Spleen (tissue), 11 donors: ENCODE measurements around the gene PKMYT1. TPM values are rescaled to one million over a fixed set of nuclear protein-coding genes. Genes with fewer than 3 reads are reported as not detected.
"Not testable (repeated sequence)": the region's sequence is repeated elsewhere in the genome, so short reads cannot be mapped to it uniquely, and the experiment has no call there.

Source experiments
- DNase-seq: peaks from one replicate; pipeline ENCODE4 v3.0.0-alpha.2; 2020
- H3K27ac ChIP-seq, 8 donors: fragments of 200-600 bp; sonication (generic) in 7 of 8; 1 replicate in 4 of 8; 2 replicates in 4 of 8; pipeline versions ENCODE4 v1.5.0 to v1.8.0; 2016 to 2021; ENCODE audit warnings: inconsistent platforms in 4 of 8, mild to moderate bottlenecking in 4 of 8, moderate library complexity in 1 of 8
- H3K27me3 ChIP-seq, 7 donors: fragments of 200-600 bp; sonication (generic) in 6 of 7; replicated peaks in 1 of 7; 1 replicate in 4 of 7; 2 replicates in 3 of 7; pipeline versions ENCODE4 v1.5.0 to v1.8.0; 2016 to 2021; ENCODE audit warnings: inconsistent platforms in 3 of 7, mild to moderate bottlenecking in 1 of 7
- H3K36me3 ChIP-seq, 6 donors: fragments of 200-600 bp; sonication (generic) in 5 of 6; 1 replicate in 4 of 6; 2 replicates in 2 of 6; pipeline versions ENCODE4 v1.5.0 to v1.8.0; 2016 to 2021; ENCODE audit warnings: inconsistent platforms in 2 of 6
- H3K4me1 ChIP-seq, 6 donors: fragments of 200-600 bp; sonication (generic) in 5 of 6; 1 replicate in 3 of 6; 2 replicates in 3 of 6; pipeline versions ENCODE4 v1.5.0 to v1.8.0; 2016 to 2021; ENCODE audit warnings: inconsistent platforms in 3 of 6
- H3K4me3 ChIP-seq, 8 donors: fragments of 200-600 bp; sonication (generic) in 7 of 8; 1 replicate in 4 of 8; 2 replicates in 4 of 8; pipeline versions ENCODE4 v1.5.0 to v1.8.0; 2016 to 2021; ENCODE audit warnings: inconsistent platforms in 4 of 8, mild to moderate bottlenecking in 4 of 8, moderate library complexity in 2 of 8
- H3K9me3 ChIP-seq, 8 donors: fragments of 200-600 bp; sonication (generic) in 7 of 8; 1 replicate in 4 of 8; 2 replicates in 4 of 8; pipeline versions ENCODE4 v1.5.0 to v1.8.0; 2016 to 2021; ENCODE audit warnings: inconsistent platforms in 4 of 8
- POLR2A ChIP-seq, 3 donors: fragments of 450-650 bp; IDR thresholded peaks; one replicate each; pipeline ENCODE4 v1.5.1; 2017; ENCODE audit warnings: antibody characterized with exemption in 3 of 3, mild to moderate bottlenecking in 1 of 3
- POLR2AphosphoS5 ChIP-seq, 3 donors: sonication (generic); formaldehyde crosslinking; IDR thresholded peaks; one replicate each; pipeline ENCODE4 v1.5.1; 2017; ENCODE audit warnings: antibody characterized with exemption in 3 of 3
- WGBS, 5 donors: extraction: QIAGEN DNeasy Blood & Tissue Kit in 3 of 5; methylation state at CpG; one replicate each; pipeline versions ENCODE4 v1.1.5 to v1.1.7; 2013 to 2018; 5-methylcytosine and 5-hydroxymethylcytosine counted together
- intact Hi-C: fragments of 100-400 bp; cut with DNase I; formaldehyde crosslinking; loops from one replicate; pipeline ENCODE4 v1.15.0; 2023; ENCODE audit warnings: low total_unique reads
- polyA plus RNA-seq, 3 donors: library from polyadenylated mRNA; stranded (reverse); fragments of 200-250 nt; gene quantifications; one replicate each; pipeline ENCODE4 v1.2.1, GENCODE V29; 2013
- total RNA-seq, 7 donors: library from RNA; depleted of rRNA in 3 of 7; stranded (reverse); fragments of >200 nt in 3 of 7; fragmentation: NEBNext Ultra II Directional in 4 of 7; extraction: Animal tissue kit (Norgen Biotek cat#: 25700) in 4 of 7; gene quantifications; one replicate each; pipeline versions ENCODE4 v1.1.0 to v1.2.1, GENCODE V29; 2016 to 2021
- TF ChIP-seq, protein P1 (sequence below), 11 experiments: fragments of 200-600 bp in 7 of 11; fragments of 450-650 bp in 4 of 11; sonication (generic) in 4 of 11; IDR thresholded peaks in 8 of 11; conservative IDR thresholded peaks in 3 of 11; 1 replicate in 7 of 11; 2 replicates in 4 of 11; pipeline versions ENCODE4 v1.4.0 to v1.8.0; 2016 to 2021; ENCODE audit warnings: antibody characterized with exemption in 11 of 11, inconsistent platforms in 4 of 11, mild to moderate bottlenecking in 1 of 11
- donor health status: healthy with polysubstance abuse.
- donor health status: DM: no; HTN: no; CAD: no; lungs with moderate emphysema.
- donor health status: DM: no; HTN: no; CAD: no.
- donor health status: Bipolar disorder and iron deficiency.
- donor health status: healthy.
- donor health status: DM: no; HTN: no; CAD: no.
- donor health status: DM: yes; HTN: yes; CAD: no.

Gene PKMYT1
- total and polyA plus RNA-seq, 10 donors, result 3.3 to 11.3 (median 6.2) TPM

- no peak overlapping the region for H3K27ac ChIP-seq
These were observed 45.8 kb downstream of the PKMYT1 start for GRCh38 chr16:2934450-2934849.

DNA sequence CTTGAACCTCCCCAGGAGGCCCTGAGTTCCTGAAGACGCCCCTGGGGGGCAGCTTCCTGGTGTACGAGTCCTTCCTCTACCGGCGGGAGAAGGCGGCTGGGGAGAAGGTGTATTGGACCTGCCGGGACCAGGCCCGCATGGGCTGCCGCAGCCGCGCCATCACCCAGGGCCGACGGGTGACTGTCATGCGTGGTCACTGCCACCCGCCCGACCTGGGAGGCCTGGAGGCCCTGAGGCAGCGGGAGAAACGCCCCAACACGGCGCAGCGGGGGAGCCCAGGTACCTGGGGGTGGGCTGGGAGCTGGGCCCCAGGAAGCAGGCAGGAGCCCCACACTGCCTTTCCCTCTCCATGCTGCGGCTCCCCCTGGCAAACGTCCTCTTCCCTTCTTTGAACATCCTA, 46.5 kb downstream of the PKMYT1 start:
- Histone ChIP-seq H3K4me3 (no peak overlapping the region), H3K27ac (no peak overlapping the region), H3K9me3 (no peaks in the 10 kb centered on the region), H3K4me1 (no peaks in the 10 kb centered on the region), H3K36me3 (peaks cover 6 to 97% (median 69%) of the 10 kb centered on the region in 6 donors), H3K27me3 (no peaks in the 10 kb centered on the region)
- intact Hi-C loops, result no loop called here
- 73 to 91% (median 88%) methylated on average over 9 to 22 of the region's 22 CpGs for WGBS, 5 donors
- TF ChIP-seq, protein P1, sequence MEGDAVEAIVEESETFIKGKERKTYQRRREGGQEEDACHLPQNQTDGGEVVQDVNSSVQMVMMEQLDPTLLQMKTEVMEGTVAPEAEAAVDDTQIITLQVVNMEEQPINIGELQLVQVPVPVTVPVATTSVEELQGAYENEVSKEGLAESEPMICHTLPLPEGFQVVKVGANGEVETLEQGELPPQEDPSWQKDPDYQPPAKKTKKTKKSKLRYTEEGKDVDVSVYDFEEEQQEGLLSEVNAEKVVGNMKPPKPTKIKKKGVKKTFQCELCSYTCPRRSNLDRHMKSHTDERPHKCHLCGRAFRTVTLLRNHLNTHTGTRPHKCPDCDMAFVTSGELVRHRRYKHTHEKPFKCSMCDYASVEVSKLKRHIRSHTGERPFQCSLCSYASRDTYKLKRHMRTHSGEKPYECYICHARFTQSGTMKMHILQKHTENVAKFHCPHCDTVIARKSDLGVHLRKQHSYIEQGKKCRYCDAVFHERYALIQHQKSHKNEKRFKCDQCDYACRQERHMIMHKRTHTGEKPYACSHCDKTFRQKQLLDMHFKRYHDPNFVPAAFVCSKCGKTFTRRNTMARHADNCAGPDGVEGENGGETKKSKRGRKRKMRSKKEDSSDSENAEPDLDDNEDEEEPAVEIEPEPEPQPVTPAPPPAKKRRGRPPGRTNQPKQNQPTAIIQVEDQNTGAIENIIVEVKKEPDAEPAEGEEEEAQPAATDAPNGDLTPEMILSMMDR (IDR thresholded peaks at IDR 0.05 in 8 of 11, conservative IDR thresholded peaks at IDR 0.05 in 3 of 11), result no peak
- TF ChIP-seq POLR2AphosphoS5 (IDR thresholded peaks at IDR 0.05), result peak in 1 of 3 donors; percentile 12
- no peak for DNase-seq

More at GRCh38 chr16:2934450-2934849, 45.8 kb downstream of the PKMYT1 start:
- H3K27me3 ChIP-seq, result no peaks in the 10 kb centered on the region
- no peaks in the 10 kb centered on the region for H3K4me1 ChIP-seq
- no peak overlapping the region for H3K4me3 ChIP-seq
- H3K36me3 ChIP-seq, result peaks cover 6 to 97% (median 76%) of the 10 kb centered on the region in 6 donors
- no peak for TF ChIP-seq POLR2AphosphoS5 (IDR thresholded peaks at IDR 0.05)
- TF ChIP-seq, protein P1 (IDR thresholded peaks at IDR 0.05 in 8 of 11, conservative IDR thresholded peaks at IDR 0.05 in 3 of 11), result no peak
- DNase-seq, result no peak
- 81 to 93% (median 84%) methylated on average over 15 of the region's 15 CpGs for WGBS, 5 donors
- intact Hi-C loops, result no loop called here
- no peaks in the 10 kb centered on the region for H3K9me3 ChIP-seq

GRCh38 chr16:2933136-2933535, 47.1 kb downstream of the PKMYT1 start:
- no peak for DNase-seq
- WGBS, 5 donors, result 85 to 96% (median 94%) methylated on average over 10 to 30 of the region's 30 CpGs
- Histone ChIP-seq H3K9me3 (no peaks in the 10 kb centered on the region), H3K4me1 (no peaks in the 10 kb centered on the region), H3K36me3 (peaks cover 6 to 92% (median 64%) of the 10 kb centered on the region in 6 donors), H3K27ac (no peak overlapping the region), H3K27me3 (no peaks in the 10 kb centered on the region), H3K4me3 (no peak overlapping the region)
- intact Hi-C loops, result no loop called here
- TF ChIP-seq, protein P1 (IDR thresholded peaks at IDR 0.05 in 8 of 11, conservative IDR thresholded peaks at IDR 0.05 in 3 of 11), result no peak
- no peak for TF ChIP-seq POLR2AphosphoS5 (IDR thresholded peaks at IDR 0.05)
- no peak for TF ChIP-seq POLR2A (IDR thresholded peaks at IDR 0.05)

- H3K27ac ChIP-seq, result not testable (repeated sequence)
These were observed 48.9 kb downstream of the PKMYT1 start for GRCh38 chr16:2931231-2931914.

More at GRCh38 chr16:2931231-2931914, 48.9 kb downstream of the PKMYT1 start:
- H3K4me3 ChIP-seq, H3K27me3 ChIP-seq, H3K9me3 ChIP-seq, DNase-seq, intact Hi-C loops: not testable (repeated sequence)
- H3K36me3 ChIP-seq, result peaks cover 6 to 74% (median 47%) of the 10 kb centered on the region in 6 donors
- 86 to 96% (median 91%) methylated on average over 13 of the region's 13 CpGs for WGBS, 5 donors
- H3K4me1 ChIP-seq, result peaks cover 0 to 13% (median 10%) of the 10 kb centered on the region in 6 donors
